ENCODE results near the gene SIAH2.
A peak's percentile ranks its signal among the peaks of the same experiment; 100 is the strongest.

SIAH2 gene

DNA sequence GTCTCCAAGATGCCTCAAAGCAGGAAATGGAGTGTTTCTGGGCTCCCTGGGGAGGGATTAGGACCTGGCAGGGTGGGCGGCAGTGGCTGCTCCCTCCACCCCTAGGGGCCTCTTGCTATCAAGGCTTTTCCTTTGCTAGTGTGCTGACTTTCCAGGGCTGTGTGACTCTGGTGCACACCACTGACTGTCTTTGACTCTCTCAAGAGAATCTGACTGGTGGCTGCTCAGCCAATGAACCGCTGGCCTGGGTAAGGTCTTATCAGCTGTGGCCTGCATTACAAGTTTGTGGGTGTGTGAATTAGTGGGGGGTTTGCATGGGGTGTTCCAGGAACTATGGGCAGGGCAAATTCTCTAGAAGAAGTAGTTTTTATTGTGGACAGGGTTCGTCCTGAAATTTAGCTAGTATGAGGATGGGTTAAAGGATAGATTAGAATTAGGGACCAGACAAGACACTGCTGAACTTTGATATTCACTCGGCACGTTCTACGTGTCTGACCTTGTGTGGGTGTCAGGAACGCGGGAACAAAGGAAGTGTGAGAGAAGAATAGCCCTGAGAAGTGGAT is 29.5 kb downstream of the SIAH2 start:
- DNase-seq = no peak

DNA sequence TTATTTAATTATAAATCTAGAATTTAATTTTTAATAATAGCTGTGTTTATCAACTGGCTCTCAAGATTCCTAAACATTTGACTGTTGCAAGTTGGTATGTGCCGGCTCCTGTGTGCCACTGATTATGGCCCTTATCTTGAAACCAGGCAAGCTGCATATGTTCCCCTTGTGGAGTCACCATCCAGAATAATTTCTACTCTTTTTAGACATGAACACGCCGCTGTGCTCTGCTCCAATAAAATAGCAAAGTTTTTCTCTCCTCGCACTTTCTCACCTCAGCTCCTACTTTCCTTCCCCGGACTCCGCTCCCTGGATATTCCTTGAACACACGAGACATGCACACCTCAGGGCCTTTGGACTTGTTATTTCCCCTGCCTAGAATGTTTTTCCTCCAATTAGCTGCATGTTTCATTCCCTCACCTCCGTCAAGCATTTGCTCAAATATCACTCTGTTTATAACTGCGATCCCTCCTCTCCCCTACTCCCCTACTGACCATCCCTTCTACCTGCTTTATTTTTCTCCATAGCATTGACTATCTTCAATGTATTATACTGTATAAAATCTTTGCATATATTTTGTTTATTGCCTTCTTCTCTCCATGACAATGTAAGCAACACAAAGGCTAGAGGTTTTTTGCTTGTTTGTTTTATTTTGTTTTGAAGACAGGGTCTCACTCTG is 33.1 kb downstream of the SIAH2 start:
- DNase-seq = no peak

DNA sequence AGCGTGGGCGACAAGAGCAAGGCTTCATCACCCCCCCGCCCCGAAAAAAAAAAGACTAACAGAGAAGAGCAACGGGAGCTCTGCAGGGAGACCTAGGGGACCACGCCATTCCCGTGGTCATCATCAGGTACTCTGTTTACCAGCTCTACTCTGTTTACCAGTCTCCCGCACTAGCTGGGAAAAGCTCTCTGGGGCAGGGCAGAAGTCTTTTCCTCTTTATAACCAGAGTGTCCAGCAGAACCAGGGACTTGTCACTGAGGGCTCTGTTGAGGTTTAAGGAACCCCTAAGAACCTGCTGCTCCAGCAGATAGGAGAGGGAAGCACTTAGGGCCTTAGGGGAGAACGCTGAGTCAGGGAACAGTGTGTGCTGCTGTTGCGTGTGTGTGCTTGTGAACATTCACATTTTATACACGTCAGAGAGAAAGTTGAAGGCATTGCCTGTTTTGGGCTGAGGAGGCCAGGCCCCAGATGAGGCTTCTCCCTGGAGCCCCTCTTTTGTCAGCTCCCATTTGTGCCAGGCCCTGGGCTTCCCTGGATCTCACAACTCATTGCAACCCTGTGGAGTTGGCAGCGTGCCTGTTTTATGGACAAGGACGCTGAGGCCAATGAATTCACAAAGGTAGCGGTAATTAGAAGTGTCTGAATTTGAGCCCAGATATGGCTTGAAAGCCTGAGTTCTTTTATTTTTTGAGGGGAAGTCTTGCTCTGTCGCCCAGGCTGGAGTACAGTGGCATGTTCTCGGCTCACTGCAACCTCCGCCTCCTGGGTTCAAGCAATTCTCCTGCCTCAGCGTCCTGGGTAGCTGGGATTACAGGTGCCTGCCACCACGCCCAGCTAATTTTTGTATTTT is 35.1 kb downstream of the SIAH2 start:
- DNase-seq = no peak

DNA sequence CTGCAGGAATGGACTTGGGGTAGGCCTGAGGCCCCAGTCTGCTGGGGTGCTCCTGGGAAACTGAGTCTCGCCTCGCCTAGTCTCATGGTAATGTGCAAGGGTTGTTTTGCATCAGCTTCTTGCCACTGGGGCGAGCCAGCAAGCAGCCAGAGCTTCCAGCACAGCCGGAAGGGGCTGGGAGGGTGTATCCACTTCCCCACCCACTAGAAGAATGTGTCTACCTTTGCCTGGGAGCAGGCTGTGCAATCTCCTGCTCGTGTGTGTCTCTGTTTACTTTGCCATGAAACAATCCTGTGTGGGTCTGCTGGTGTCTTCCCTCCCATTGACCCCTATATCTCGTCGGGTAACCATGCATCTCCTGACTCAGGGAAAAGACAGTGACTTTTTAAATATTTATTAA is 37.4 kb downstream of the SIAH2 start:
- no peak for DNase-seq

- no peak for DNase-seq
These were observed 39.0 kb downstream of the SIAH2 start for GRCh38 chr3:150723946-150724345.

DNA sequence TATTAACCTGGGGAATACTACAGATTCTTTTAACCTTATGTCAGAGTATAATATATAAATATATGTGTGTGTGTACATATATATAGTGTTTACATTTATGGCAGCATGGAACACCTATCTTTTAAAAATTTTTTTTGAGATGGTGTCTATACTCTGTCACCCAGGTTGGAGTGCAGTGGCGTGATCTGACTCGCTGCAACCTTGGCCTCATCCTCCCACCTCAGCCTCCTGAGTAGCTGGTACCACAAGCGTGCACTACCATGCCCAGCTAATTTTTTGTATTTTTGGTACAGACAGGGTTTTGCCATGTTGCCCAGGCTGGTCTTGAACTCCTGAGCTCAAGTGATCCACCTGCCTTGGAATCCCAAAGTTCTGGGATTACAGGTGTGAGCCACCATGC is 40.7 kb downstream of the SIAH2 start:
- no peak for DNase-seq

DNA sequence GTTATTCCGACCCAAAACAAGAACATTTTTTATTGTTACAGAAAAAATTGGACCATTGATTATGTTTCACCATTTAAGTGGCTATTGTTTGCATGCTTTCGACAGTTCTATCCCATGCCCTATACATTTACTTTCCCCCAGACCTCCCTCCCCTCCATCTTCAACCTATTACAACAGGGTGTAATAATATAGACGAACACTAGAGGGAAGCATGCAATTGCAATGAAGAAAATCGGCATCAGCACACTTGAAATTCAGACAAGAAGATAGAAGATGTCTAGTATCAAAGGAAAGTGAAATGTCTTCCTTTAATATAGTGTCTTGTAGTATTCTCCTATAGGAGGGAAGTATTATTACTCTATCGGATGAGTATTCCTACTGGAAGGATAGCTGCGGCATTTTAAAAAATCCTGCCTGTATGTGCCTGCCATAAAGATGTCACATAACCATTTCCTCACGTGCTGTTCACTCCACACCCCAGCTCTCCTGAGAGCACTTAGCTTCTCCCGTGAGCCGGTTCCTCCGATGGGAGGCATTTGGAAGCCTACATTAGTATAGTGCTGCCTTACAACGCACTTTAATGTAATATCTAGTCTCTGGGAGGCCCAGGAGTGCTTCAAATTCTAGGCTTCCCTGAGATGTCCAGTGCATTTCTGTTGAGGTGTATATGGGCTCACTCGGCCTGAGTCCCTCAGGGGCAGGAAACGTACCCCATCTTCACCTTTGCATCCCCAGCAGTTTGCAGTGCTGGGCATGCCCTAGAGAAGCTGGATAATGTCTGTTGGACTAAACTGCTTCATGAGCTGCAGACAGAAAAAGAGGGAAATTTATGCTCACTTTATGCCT is 41.5 kb downstream of the SIAH2 start:
- peak; percentile 69 for DNase-seq

DNA sequence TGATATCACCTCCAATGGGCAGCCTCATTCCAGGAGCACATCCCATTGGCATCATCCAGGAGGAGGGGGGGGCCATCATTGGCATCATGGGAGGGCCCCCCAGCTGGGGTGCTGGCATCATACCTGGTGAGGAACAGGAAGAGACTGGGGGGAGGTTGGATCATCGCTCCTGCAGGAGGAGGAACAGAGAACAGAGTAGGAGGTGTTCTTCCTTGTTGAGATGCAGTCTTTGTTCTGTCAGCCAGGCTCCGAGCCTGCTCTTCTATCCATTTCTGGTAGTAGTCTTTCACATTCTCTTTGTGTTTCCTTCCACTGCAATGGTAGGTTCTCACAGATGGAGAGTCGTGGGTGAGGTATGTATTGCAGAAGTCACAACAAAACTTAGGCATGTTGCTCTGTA is 42.5 kb downstream of the SIAH2 start:
- DNase-seq = no peak

DNA sequence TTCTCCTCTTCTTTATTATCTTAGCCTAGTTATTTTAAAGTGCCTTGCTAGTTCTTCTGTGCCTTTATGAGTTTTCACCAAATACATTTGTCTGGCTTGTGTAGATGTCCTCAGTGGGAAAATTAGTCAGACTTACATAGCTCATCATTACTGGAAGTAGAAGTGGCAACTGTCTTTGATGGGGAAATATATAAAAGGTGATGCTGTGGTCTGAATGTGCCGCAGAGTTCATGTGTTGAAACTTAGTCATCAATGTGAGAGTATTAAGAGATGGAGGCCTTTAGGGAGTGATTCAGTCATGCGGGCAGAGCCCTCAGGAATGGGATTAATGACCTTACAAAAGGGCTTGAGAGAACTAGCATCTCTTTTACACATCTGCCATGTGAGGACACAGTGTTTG is 52.9 kb downstream of the SIAH2 start:
- DNase-seq = no peak

- DNase-seq = peak; percentile 92
These were observed 59.1 kb downstream of the SIAH2 start, which contains the start of gene ERICH6 for GRCh38 chr3:150703756-150704344. ERICH6 (minus strand) TSS chr3:150703920; CDS start chr3:150703898, 22 bp downstream.

GRCh38 chr3:150703299-150703755 is 59.6 kb downstream of the SIAH2 start:
- DNase-seq = no peak

DNA sequence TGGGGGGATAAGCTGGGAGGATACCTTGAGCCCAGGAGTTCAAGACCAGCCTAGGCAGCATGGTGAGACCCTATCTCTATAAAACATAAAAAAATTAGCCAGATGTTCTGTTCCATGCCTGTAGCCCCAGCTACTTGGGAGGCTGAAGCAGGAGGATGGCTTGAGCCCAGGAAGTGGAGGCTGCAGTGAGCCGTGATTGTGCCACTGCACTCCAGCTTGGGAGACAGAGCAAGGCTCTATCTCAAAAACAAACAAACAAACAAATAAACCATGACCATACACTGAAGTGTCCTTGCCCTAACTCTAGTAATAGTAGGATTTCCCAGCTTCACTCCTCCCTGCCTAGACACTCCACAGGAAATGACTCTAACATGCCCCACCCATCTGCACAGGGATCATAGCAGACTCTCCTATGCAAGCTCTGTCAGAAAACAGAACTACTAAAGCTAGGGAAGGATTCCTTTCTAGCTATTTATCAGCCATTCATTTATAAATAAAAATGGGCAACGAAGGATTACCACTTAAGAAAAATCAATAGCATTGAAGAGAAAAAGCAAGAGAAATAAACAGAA is 63.8 kb downstream of the SIAH2 start:
- DNase-seq = peak; percentile 72

DNA sequence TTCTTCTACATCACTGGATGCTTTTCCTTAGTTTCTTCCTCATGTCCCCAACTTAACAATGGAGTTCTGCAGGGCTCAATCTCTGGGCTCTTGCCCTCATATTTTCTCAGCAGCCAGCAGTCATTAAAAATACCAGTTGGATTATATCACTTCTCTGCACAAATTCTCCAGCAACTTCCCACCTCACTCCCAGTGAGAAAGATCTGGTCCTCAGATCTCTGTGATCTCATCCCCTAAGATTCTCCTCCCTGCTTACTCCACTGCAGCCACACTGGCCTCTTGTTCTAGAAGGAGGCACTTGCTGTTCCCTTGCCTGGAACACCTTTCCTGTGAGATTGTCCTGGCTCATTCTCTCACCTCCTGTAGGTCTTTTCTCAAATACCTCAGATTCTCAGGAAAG is 65.3 kb downstream of the SIAH2 start:
- peak; percentile 72 for DNase-seq

GRCh38 chr3:150691414-150692040 is 71.4 kb downstream of the SIAH2 start:
- no peak for DNase-seq
